Thyroid gland (tissue), 4 donors: ENCODE measurements around the gene TRIM41. TPM values are rescaled to one million over a fixed set of nuclear protein-coding genes. Genes with fewer than 3 reads are reported as not detected.

Source experiments
- DNase-seq, 2 donors: peaks; one replicate each; pipeline ENCODE4 v3.0.0-alpha.2; 2019
- H3K27ac ChIP-seq, 3 donors: fragments of 200-600 bp; sonication (generic); 1 replicate in 2 of 3; 2 replicates in 1 of 3; pipeline ENCODE4 v1.5.1; 2016 to 2019; ENCODE audit warnings: mild to moderate bottlenecking in 1 of 3, moderate library complexity in 1 of 3
- H3K27me3 ChIP-seq: fragments of 200-600 bp; sonication (generic); one replicate; pipeline ENCODE4 v1.5.1; 2019
- H3K36me3 ChIP-seq, 2 donors: fragments of 200-600 bp; sonication (generic); one replicate each; pipeline ENCODE4 v1.5.1; 2016 to 2019
- H3K4me1 ChIP-seq, 2 donors: fragments of 200-600 bp; sonication (generic); one replicate each; pipeline ENCODE4 v1.5.1; 2017 to 2019
- H3K4me3 ChIP-seq, 3 donors: fragments of 200-600 bp; sonication (generic); replicated peaks in 1 of 3; 1 replicate in 2 of 3; 2 replicates in 1 of 3; pipeline ENCODE4 v1.5.1; 2016; ENCODE audit warnings: mild to moderate bottlenecking in 1 of 3
- H3K9me3 ChIP-seq: fragments of 200-600 bp; sonication (generic); one replicate; pipeline ENCODE4 v1.5.1; 2017
- POLR2A ChIP-seq, 2 donors: fragments of 450-650 bp; IDR thresholded peaks; one replicate each; pipeline ENCODE4 v1.6.1; 2017; ENCODE audit warnings: antibody characterized with exemption in 2 of 2, mild to moderate bottlenecking in 2 of 2, moderate library complexity in 1 of 2
- WGBS, 2 donors: methylation state at CpG; one replicate each; pipeline ENCODE4 v1.1.5; 2017; 5-methylcytosine and 5-hydroxymethylcytosine counted together
- intact Hi-C: fragments of 100-400 bp; cut with DNase I; formaldehyde crosslinking; loops from one replicate; pipeline ENCODE4 v1.15.1; 2023
- total RNA-seq, 4 donors: library from RNA; depleted of rRNA; stranded (reverse); fragments of >200 nt; gene quantifications; one replicate each; pipeline ENCODE4 v1.2.3, GENCODE V29; 2016
- TF ChIP-seq, protein P1 (sequence below), 6 experiments: fragments of 200-600 bp in 3 of 6; fragments of 450-650 bp in 3 of 6; sonication (generic) in 3 of 6; IDR thresholded peaks; one replicate each; pipeline ENCODE4 v1.5.1; 2016 to 2019; ENCODE audit warnings: antibody characterized with exemption in 6 of 6, mild to moderate bottlenecking in 2 of 6, inconsistent platforms in 1 of 6, moderate library complexity in 1 of 6

TRIM41 gene
- total RNA-seq, 4 donors from 2014 or later: 18.8 to 31.1 (median 22.8) TPM

DNA sequence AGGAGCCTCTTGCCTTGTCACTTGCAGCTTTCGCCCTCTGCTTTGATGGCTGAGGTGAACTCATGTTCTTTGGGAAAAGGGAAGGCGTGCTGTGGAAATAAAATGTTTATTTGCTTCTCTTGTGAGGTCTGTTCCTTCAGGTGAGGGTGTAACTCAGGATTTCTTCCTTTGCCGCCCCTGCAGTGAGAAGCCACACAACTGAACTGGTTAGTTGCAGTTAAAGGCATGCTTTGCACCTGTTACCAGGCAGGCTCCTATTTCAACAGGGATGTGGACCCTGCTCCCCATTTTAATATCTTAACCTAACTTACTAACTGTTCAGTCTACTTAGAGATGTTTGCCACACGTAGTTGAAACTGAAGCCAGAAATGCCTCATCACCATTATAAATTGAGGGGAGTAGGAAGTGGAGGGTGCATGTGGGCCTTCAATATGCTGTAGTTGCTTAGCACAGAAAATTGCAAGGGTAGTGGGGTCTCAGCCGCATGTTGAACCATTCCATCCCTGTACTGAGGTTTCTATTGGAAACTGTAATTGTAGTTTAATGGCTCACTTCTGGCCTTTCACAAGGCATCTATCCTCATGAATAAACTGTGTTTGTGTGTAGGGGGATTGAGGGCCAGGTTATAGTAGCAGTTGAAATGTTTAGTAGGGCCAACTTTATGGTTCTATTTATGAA lies 12.7 kb downstream of the TRIM41 start:
- intact Hi-C loops: no loop called here
- DNase-seq: no peak
- 75 to 91% methylated on average over 4 to 5 of the region's 5 CpGs for WGBS, 2 donors
- Histone ChIP-seq H3K9me3 (no peaks in the 10 kb centered on the region), H3K4me1 (no peaks in the 10 kb centered on the region), H3K4me3 (no peak overlapping the region), H3K27me3 (no peaks in the 10 kb centered on the region), H3K27ac (no peak overlapping the region), H3K36me3 (peaks cover 75 to 89% of the 10 kb centered on the region in 2 donors)
- TF ChIP-seq, protein P1, sequence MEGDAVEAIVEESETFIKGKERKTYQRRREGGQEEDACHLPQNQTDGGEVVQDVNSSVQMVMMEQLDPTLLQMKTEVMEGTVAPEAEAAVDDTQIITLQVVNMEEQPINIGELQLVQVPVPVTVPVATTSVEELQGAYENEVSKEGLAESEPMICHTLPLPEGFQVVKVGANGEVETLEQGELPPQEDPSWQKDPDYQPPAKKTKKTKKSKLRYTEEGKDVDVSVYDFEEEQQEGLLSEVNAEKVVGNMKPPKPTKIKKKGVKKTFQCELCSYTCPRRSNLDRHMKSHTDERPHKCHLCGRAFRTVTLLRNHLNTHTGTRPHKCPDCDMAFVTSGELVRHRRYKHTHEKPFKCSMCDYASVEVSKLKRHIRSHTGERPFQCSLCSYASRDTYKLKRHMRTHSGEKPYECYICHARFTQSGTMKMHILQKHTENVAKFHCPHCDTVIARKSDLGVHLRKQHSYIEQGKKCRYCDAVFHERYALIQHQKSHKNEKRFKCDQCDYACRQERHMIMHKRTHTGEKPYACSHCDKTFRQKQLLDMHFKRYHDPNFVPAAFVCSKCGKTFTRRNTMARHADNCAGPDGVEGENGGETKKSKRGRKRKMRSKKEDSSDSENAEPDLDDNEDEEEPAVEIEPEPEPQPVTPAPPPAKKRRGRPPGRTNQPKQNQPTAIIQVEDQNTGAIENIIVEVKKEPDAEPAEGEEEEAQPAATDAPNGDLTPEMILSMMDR (IDR thresholded peaks at IDR 0.05): no peak

DNA sequence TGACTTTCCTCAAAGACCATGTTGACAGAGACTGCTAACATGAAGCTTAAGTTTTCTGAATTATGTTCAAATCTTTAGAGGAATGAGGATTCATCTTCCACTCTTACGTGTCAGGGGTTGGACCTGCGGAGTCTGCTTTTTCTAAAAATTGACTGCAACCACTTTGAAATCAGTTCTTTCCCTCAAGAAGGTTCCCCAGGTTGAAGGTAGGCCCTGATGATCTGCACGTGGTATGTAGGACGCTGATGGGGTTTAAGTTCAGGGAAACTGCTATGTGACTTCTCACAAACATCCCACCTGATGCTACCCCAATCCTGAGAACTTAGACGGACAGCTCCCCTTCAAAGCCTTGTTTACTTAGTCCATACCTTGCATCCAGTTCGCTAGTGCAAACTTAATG lies 13.4 kb downstream of the TRIM41 start:
- peaks cover under 1 to 3% of the 10 kb centered on the region in 2 donors for H3K4me1 ChIP-seq
- WGBS, 2 donors: 85 to 93% methylated on average over 6 of the region's 6 CpGs
- H3K9me3 ChIP-seq: no peaks in the 10 kb centered on the region
- H3K27me3 ChIP-seq: no peaks in the 10 kb centered on the region
- H3K4me3 ChIP-seq: no peak overlapping the region
- intact Hi-C loops: no loop called here
- TF ChIP-seq, protein P1 (IDR thresholded peaks at IDR 0.05): no peak
- TF ChIP-seq POLR2A (IDR thresholded peaks at IDR 0.05): no peak
- no peak for DNase-seq
- H3K36me3 ChIP-seq: peaks cover 81 to 92% of the 10 kb centered on the region in 2 donors
- H3K27ac ChIP-seq: no peak overlapping the region

DNA sequence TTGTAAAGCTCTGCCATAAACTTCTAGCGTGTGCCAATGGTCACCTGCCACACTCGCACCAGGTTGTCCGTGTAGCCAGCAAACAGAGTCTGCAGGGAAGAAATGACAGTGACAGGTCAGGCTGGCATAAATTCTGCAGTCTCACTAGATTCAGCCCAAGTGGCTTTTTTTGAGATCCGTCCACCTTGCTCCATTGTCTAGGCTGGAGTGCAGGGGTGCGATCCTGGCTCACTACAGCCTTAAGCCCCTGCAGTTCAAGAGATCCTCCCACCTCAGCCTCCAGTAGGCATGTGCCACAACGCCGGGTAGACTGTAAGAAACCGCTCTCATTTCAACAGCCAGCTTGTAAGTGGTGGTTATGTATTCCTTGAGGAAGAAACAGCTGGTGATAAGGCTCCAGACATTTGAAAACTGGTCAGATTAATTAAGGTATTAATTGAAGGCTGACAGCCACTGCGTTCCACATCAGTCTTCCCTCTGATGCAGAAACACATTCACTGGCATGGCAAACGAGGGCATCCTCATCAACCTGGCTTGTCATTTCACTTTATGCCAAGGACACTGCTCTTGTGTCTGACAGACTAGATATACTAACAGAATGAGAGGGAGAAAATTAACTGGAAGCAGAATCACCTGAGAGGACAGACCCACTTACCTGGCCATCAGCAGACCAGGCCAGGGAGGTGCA lies 14.0 kb downstream of the TRIM41 start:
- Histone ChIP-seq H3K27me3 (no peaks in the 10 kb centered on the region), H3K4me1 (peaks cover 7 to 10% of the 10 kb centered on the region in 2 donors), H3K4me3 (no peak overlapping the region), H3K9me3 (no peaks in the 10 kb centered on the region), H3K36me3 (peaks cover 88 to 96% of the 10 kb centered on the region in 2 donors), H3K27ac (no peak overlapping the region)
- intact Hi-C loops: no loop called here
- WGBS, 2 donors: 92 to 94% methylated on average over 10 of the region's 10 CpGs
- DNase-seq: no peak
- TF ChIP-seq, protein P1 (IDR thresholded peaks at IDR 0.05): no peak

DNA sequence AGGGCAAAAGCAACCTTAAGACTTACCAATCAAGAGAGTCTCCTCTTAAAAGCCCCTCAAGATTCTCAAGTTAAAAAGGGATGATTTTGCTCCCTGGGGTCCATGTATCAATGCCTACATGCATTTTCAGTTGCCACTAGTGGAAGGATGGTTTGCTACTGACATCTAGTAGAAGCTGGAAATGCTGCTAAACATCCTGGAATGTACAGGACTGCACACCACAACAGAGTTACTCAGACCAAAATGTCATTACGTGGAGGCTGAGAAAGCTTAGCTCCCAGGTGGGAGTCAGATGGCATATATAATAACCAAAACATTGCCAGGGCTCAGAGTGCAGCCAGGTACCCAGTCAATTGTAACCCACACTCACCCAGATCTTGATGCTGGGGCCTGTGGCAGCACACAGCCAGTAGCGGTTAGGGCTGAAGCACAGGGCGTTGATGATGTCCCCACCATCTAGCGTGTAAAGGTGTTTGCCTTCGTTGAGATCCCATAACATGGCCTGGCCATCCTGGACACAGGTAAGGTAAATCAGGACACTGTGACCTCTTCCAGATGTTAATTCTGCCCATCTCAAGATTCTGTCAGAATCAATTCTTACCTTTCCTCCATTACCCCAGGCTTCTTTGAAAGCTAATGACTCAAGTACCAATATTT lies 14.8 kb downstream of the TRIM41 start:
- H3K36me3 ChIP-seq: peaks cover 84 to 91% of the 10 kb centered on the region in 2 donors
- intact Hi-C loops: no loop called here
- H3K4me1 ChIP-seq: peaks cover 14 to 16% of the 10 kb centered on the region in 2 donors
- TF ChIP-seq POLR2A (IDR thresholded peaks at IDR 0.05): no peak
- TF ChIP-seq, protein P1 (IDR thresholded peaks at IDR 0.05): no peak
- no peaks in the 10 kb centered on the region for H3K27me3 ChIP-seq
- no peak overlapping the region for H3K27ac ChIP-seq
- WGBS, 2 donors: 98 to 99% methylated on average over 5 of the region's 5 CpGs
- H3K4me3 ChIP-seq: no peak overlapping the region
- no peaks in the 10 kb centered on the region for H3K9me3 ChIP-seq
- DNase-seq: no peak
